ENCODE data around the gene TBC1D17. TPM values are rescaled to one million over a fixed set of nuclear protein-coding genes. Genes with fewer than 3 reads are reported as not detected.

Gene TBC1D17
- total and polyA plus RNA-seq, 2 of the 13 experiments (the other 11 are each of a cell fraction or from before 2014, with no cell fraction given), result 9.7 to 16.9 TPM

- TF ChIP-seq ZNF619 (CRISPR knock-in tag; IDR thresholded peaks at IDR 0.05), result no peak
- no peak for TF ChIP-seq NFE2 (CRISPR knock-in tag; IDR thresholded peaks at IDR 0.05)
- TF ChIP-seq NBN (conservative IDR thresholded peaks at IDR 0.05), result no peak
- peak; percentile 53 to 86 for TF ChIP-seq POLR2A (IDR thresholded peaks at IDR 0.05; ENCODE audit: insufficient read depth in 1 of 2, low read depth in 2 of 2, low read length in 2 of 2)
- TF ChIP-seq ZNF724P (CRISPR knock-in tag; IDR thresholded peaks at IDR 0.05; ENCODE audit: borderline replicate concordance), result peak; percentile 20; the same call in 1 of the 2 replicates
- TF ChIP-seq CREB1 (IDR thresholded peaks at IDR 0.05), result peak; percentile 93
- peak; percentile 96 for TF ChIP-seq CREB1 (CRISPR knock-in tag; IDR thresholded peaks at IDR 0.05)
- no peak for TF ChIP-seq YEATS4 (CRISPR knock-in tag; IDR thresholded peaks at IDR 0.05; ENCODE audit: borderline replicate concordance)
- TF ChIP-seq HIC2 (CRISPR knock-in tag; IDR thresholded peaks at IDR 0.05; ENCODE audit: low read depth), result no peak
- TF ChIP-seq, protein P1, sequence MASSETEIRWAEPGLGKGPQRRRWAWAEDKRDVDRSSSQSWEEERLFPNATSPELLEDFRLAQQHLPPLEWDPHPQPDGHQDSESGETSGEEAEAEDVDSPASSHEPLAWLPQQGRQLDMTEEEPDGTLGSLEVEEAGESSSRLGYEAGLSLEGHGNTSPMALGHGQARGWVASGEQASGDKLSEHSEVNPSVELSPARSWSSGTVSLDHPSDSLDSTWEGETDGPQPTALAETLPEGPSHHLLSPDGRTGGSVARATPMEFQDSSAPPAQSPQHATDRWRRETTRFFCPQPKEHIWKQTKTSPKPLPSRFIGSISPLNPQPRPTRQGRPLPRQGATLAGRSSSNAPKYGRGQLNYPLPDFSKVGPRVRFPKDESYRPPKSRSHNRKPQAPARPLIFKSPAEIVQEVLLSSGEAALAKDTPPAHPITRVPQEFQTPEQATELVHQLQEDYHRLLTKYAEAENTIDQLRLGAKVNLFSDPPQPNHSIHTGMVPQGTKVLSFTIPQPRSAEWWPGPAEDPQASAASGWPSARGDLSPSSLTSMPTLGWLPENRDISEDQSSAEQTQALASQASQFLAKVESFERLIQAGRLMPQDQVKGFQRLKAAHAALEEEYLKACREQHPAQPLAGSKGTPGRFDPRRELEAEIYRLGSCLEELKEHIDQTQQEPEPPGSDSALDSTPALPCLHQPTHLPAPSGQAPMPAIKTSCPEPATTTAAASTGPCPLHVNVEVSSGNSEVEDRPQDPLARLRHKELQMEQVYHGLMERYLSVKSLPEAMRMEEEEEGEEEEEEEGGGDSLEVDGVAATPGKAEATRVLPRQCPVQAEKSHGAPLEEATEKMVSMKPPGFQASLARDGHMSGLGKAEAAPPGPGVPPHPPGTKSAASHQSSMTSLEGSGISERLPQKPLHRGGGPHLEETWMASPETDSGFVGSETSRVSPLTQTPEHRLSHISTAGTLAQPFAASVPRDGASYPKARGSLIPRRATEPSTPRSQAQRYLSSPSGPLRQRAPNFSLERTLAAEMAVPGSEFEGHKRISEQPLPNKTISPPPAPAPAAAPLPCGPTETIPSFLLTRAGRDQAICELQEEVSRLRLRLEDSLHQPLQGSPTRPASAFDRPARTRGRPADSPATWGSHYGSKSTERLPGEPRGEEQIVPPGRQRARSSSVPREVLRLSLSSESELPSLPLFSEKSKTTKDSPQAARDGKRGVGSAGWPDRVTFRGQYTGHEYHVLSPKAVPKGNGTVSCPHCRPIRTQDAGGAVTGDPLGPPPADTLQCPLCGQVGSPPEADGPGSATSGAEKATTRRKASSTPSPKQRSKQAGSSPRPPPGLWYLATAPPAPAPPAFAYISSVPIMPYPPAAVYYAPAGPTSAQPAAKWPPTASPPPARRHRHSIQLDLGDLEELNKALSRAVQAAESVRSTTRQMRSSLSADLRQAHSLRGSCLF (CRISPR knock-in tag; IDR thresholded peaks at IDR 0.05; ENCODE audit: borderline replicate concordance), result no peak
- TF ChIP-seq RFXANK (CRISPR knock-in tag; IDR thresholded peaks at IDR 0.05), result peak; percentile 27; the same call in 1 of the 2 replicates
- peak; percentile 63; the same call in 1 of the 2 replicates for TF ChIP-seq RXRA (CRISPR knock-in tag; IDR thresholded peaks at IDR 0.05)
- no peak for TF ChIP-seq ZFP1 (CRISPR knock-in tag; IDR thresholded peaks at IDR 0.05)
- peak; percentile 21; the same call in 1 of the 2 replicates for TF ChIP-seq HMGXB3 (CRISPR knock-in tag; IDR thresholded peaks at IDR 0.05; ENCODE audit: borderline replicate concordance)
- no peak for TF ChIP-seq LCORL (IDR thresholded peaks at IDR 0.05)
- TF ChIP-seq LCORL (CRISPR knock-in tag; IDR thresholded peaks at IDR 0.05), result no peak
- 0 out of 2 replicates have a peak, but pooled peaks have one; percentile 73 for TF ChIP-seq CCDC6 (CRISPR knock-in tag; IDR thresholded peaks at IDR 0.05)
- no peak for TF ChIP-seq KDM1A (CRISPR knock-in tag; IDR thresholded peaks at IDR 0.05)
- TF ChIP-seq ETV6 (CRISPR knock-in tag; conservative IDR thresholded peaks at IDR 0.05), result peak; percentile 5; the same call in 1 of the 2 replicates
- TF ChIP-seq ISX (CRISPR knock-in tag; conservative IDR thresholded peaks at IDR 0.05), result no peak
- TF ChIP-seq NR2C2 (CRISPR knock-in tag; IDR thresholded peaks at IDR 0.05; ENCODE audit: borderline replicate concordance), result peak; percentile 80
Observed at GRCh38 chr19:49877020-49877878, at the start of gene TBC1D17, which contains the start of gene AKT1S1 (continued).
